Right lobe of liver (tissue), 6 donors: ENCODE data around the gene SREBF2. TPM values are rescaled to one million over a fixed set of nuclear protein-coding genes. Genes with fewer than 3 reads are reported as not detected.

Experiments
- ATAC-seq, 4 donors: fragments of 200-7000 bp; cut with Tn5 transposase; one replicate each; pipeline ENCODE4 v1.9.1; 2020; ENCODE audit warnings: mild to moderate bottlenecking in 4 of 4, moderate library complexity in 4 of 4
- DNase-seq, 3 donors: peaks; one replicate each; pipeline ENCODE4 v3.0.0-alpha.2; 2020
- H3K27ac ChIP-seq, 3 donors: fragments of 200-600 bp; one replicate each; pipeline ENCODE4 v1.8.0; 2022
- H3K27me3 ChIP-seq, 2 donors: fragments of 200-600 bp; one replicate each; pipeline ENCODE4 v1.8.0; 2022
- H3K36me3 ChIP-seq, 4 donors: fragments of 200-600 bp; sonication (generic) in 1 of 4; one replicate each; pipeline versions ENCODE4 v1.5.1 to v1.8.0; 2017 to 2022; ENCODE audit warnings: control low read depth in 1 of 4
- H3K4me1 ChIP-seq, 4 donors: fragments of 200-600 bp; sonication (generic) in 1 of 4; one replicate each; pipeline versions ENCODE4 v1.5.1 to v1.8.0; 2017 to 2022; ENCODE audit warnings: control low read depth in 1 of 4
- H3K4me3 ChIP-seq, 3 donors: fragments of 200-600 bp; one replicate each; pipeline ENCODE4 v1.8.0; 2022
- H3K9me3 ChIP-seq, 4 donors: fragments of 200-600 bp; sonication (generic) in 1 of 4; one replicate each; pipeline versions ENCODE4 v1.5.1 to v1.8.0; 2017 to 2022; ENCODE audit warnings: control low read depth in 1 of 4
- CTCF ChIP-seq, 4 donors: fragments of 200-600 bp in 3 of 4; fragments of 450-650 bp in 1 of 4; IDR thresholded peaks; one replicate each; pipeline versions ENCODE4 v1.5.1 to v1.8.0; 2016 to 2022; ENCODE audit warnings: antibody characterized with exemption in 4 of 4, mild to moderate bottlenecking in 2 of 4
- POLR2A ChIP-seq: fragments of 450-650 bp; IDR thresholded peaks from one replicate; pipeline ENCODE4 v1.6.1; 2017; ENCODE audit warnings: antibody characterized with exemption, mild to moderate bottlenecking
- WGBS: methylation state at CpG from one replicate; pipeline ENCODE4 v1.1.6; 2018; ENCODE audit warnings: low coverage, low lambda C conversion rate; ENCODE audit not compliant: insufficient coverage; ENCODE audit errors: missing lambda C conversion rate; 5-methylcytosine and 5-hydroxymethylcytosine counted together
- intact Hi-C, 2 donors: fragments of 100-400 bp; cut with DNase I; formaldehyde crosslinking; loops; one replicate each; pipeline versions ENCODE4 v1.11.2 to v1.14.1; 2022
- total RNA-seq, 6 experiments: library from RNA; depleted of rRNA in 2 of 6; stranded (reverse); fragments of >200 nt in 2 of 6; fragmentation: NEBNext Ultra II Directional in 3 of 6; extraction: Animal tissue kit (Norgen Biotek cat#: 25700) in 3 of 6; gene quantifications; one replicate each; pipeline versions ENCODE4 v1.1.0 to v1.2.4, GENCODE V29; 2016 to 2023
- donor health status: DM: no; HTN: yes; CAD: no.
- donor health status: DM: no; HTN: no; CAD: no.
- donor health status: DM: no; HTN: no; CAD: no.
- donor health status: DM: no; HTN: yes; CAD: no.
- donor health status: DM: no; HTN: yes; CAD: no.

The SREBF2 gene
- total RNA-seq, 6 experiments from 2014 or later, result 26.7 to 63.4 (median 37.2) TPM

GRCh38 chr22:41813726-41814410 is 19.0 kb upstream of the SREBF2 start:
- Histone ChIP-seq H3K27me3 (no peaks in the 10 kb centered on the region), H3K4me3 (no peak overlapping the region), H3K27ac (no peak overlapping the region), H3K9me3 (no peaks in the 10 kb centered on the region), H3K4me1 (no peaks in the 10 kb centered on the region), H3K36me3 (peaks cover 0 to 4% (median 0%) of the 10 kb centered on the region in 4 donors)
- WGBS, result 100% methylated on average over 1 of the region's 9 CpGs
- TF ChIP-seq CTCF (IDR thresholded peaks at IDR 0.05) (no peak), POLR2A (no peak)
- ATAC-seq, result no peak
- intact Hi-C loops, result no loop called here
- DNase-seq, result no peak

GRCh38 chr22:41815716-41816115 is 17.2 kb upstream of the SREBF2 start:
- DNase-seq (no peak), ATAC-seq (no peak)
- H3K4me3 ChIP-seq, result no peak overlapping the region
- TF ChIP-seq CTCF (IDR thresholded peaks at IDR 0.05) (no peak), POLR2A (no peak)
- H3K36me3 ChIP-seq, result peaks cover 0 to 4% (median 0%) of the 10 kb centered on the region in 4 donors
- no peaks in the 10 kb centered on the region for H3K27me3 ChIP-seq
- intact Hi-C loops, result loop anchor here in 1 of 2 donors (5.0 kb wide), 1 partner anchor 127 kb away; no protein-coding TSS in a partner anchor
- H3K4me1 ChIP-seq, result no peaks in the 10 kb centered on the region
- no peak overlapping the region for H3K27ac ChIP-seq
- WGBS, result 100% methylated on average over 3 of the region's 3 CpGs
- no peaks in the 10 kb centered on the region for H3K9me3 ChIP-seq

GRCh38 chr22:41816241-41816640 is 16.7 kb upstream of the SREBF2 start:
- Histone ChIP-seq H3K27me3 (no peaks in the 10 kb centered on the region), H3K9me3 (no peaks in the 10 kb centered on the region), H3K4me3 (no peak overlapping the region), H3K4me1 (no peaks in the 10 kb centered on the region), H3K27ac (no peak overlapping the region), H3K36me3 (peaks cover 0 to 4% (median 0%) of the 10 kb centered on the region in 4 donors)
- no peak for TF ChIP-seq CTCF (IDR thresholded peaks at IDR 0.05)
- TF ChIP-seq POLR2A, result no peak
- no peak for ATAC-seq
- 83% methylated on average over 1 of the region's 1 CpG for WGBS
- no peak for DNase-seq
- intact Hi-C loops, result loop anchor here in 1 of 2 donors (5.0 kb wide), 1 partner anchor 126 kb away; no protein-coding TSS in a partner anchor

- no peak overlapping the region for H3K4me3 ChIP-seq
- peaks cover 0 to 4% (median 0%) of the 10 kb centered on the region in 4 donors for H3K36me3 ChIP-seq
- ATAC-seq (no peak), DNase-seq (no peak)
- H3K27ac ChIP-seq, result no peak overlapping the region
- no peaks in the 10 kb centered on the region for H3K4me1 ChIP-seq
- intact Hi-C loops, result loop anchor here in 1 of 2 donors (5.0 kb wide), 1 partner anchor 125 kb away; no protein-coding TSS in a partner anchor
- WGBS, result 100% methylated on average over 2 of the region's 2 CpGs
- no peaks in the 10 kb centered on the region for H3K9me3 ChIP-seq
- no peaks in the 10 kb centered on the region for H3K27me3 ChIP-seq
- TF ChIP-seq CTCF (IDR thresholded peaks at IDR 0.05) (no peak), POLR2A (no peak)
Measured at GRCh38 chr22:41816871-41817270, 16.0 kb upstream of the SREBF2 start.
